Ovary (tissue), 9 donors: Measurements from ENCODE around the gene ASB15. TPM values are rescaled to one million over a fixed set of nuclear protein-coding genes. Genes with fewer than 3 reads are reported as not detected.
A peak's percentile ranks its signal among the peaks of the same experiment; 100 is the strongest.

Experiments used
- DNase-seq, 5 donors: peaks; one replicate each; pipeline ENCODE4 v3.0.0-alpha.2; 2019 to 2020
- H3K27ac ChIP-seq, 2 donors: fragments of 200-600 bp; one replicate each; pipeline versions ENCODE4 v1.5.1 to v1.8.0; 2019 to 2022
- H3K27me3 ChIP-seq: fragments of 200-600 bp; one replicate; pipeline ENCODE4 v1.8.0; 2022
- H3K36me3 ChIP-seq: fragments of 200-600 bp; sonication (generic); one replicate; pipeline ENCODE4 v1.5.1; 2019
- H3K4me1 ChIP-seq: one replicate; pipeline ENCODE4 v1.8.1; 2013; ENCODE audit warnings: mild to moderate bottlenecking, moderate library complexity; ENCODE audit not compliant: insufficient read depth
- H3K4me3 ChIP-seq: fragments of 200-600 bp; sonication (generic); one replicate; pipeline ENCODE4 v1.5.1; 2017
- H3K9me3 ChIP-seq, 2 donors: fragments of 200-600 bp in 1 of 2; sonication (generic) in 1 of 2; one replicate each; pipeline versions ENCODE4 v1.5.1 to v1.8.1; 2013 to 2019; ENCODE audit warnings: mild to moderate bottlenecking in 1 of 2, moderate library complexity in 1 of 2
- EP300 ChIP-seq: sonication (generic); formaldehyde crosslinking; IDR thresholded peaks from one replicate; pipeline ENCODE4 v1.6.1; 2017; ENCODE audit warnings: antibody characterized with exemption
- POLR2A ChIP-seq: fragments of 450-650 bp; IDR thresholded peaks from one replicate; pipeline ENCODE4 v1.6.1; 2017; ENCODE audit warnings: antibody characterized with exemption, mild to moderate bottlenecking, moderate library complexity
- WGBS, 3 donors: extraction: QIAGEN DNeasy Blood & Tissue Kit in 1 of 3; methylation state at CpG; one replicate each; pipeline versions ENCODE4 v1.1.5 to v1.1.7; 2013 to 2017; 5-methylcytosine and 5-hydroxymethylcytosine counted together
- intact Hi-C, 4 donors: fragments of 100-400 bp; cut with DNase I; formaldehyde crosslinking; loops; one replicate each; pipeline versions ENCODE4 v1.11.0 to v1.15.1; 2022 to 2023
- polyA plus RNA-seq, 2 donors: library from polyadenylated mRNA; stranded (reverse); fragments of 200-250 nt in 1 of 2; fragments of 350-450 nt in 1 of 2; fragmentation: Illumina TruSeq in 1 of 2; extraction: RNeasy Lipid Tissue Mini Kit (QIAGEN cat#74804) in 1 of 2; gene quantifications; one replicate each; pipeline ENCODE4 v1.2.3, GENCODE V29; 2013 to 2014
- total RNA-seq, 7 donors: library from RNA; depleted of rRNA in 2 of 7; stranded (reverse); fragments of >200 nt in 2 of 7; fragmentation: NEBNext Ultra II Directional in 3 of 7; extraction: Animal tissue kit (Norgen Biotek cat#: 25700) in 3 of 7; gene quantifications; one replicate each; pipeline versions ENCODE4 v1.1.0 to v1.2.4, GENCODE V29; 2016 to 2023
- TF ChIP-seq, protein P1 (sequence below), 3 donors: fragments of 450-650 bp in 2 of 3; fragments of 200-600 bp in 1 of 3; IDR thresholded peaks; one replicate each; pipeline versions ENCODE4 v1.5.1 to v1.8.0; 2016 to 2022; ENCODE audit warnings: antibody characterized with exemption in 3 of 3, mild to moderate bottlenecking in 1 of 3
- donor health status: DM: no; HTN: no; CAD: no; lungs with moderate emphysema.
- donor health status: DM: no; HTN: no; CAD: no.
- donor health status: Bipolar disorder and iron deficiency.
- donor health status: DM: yes; HTN: yes; CAD: no.
- donor health status: DM: no; HTN: no; CAD: no.
- donor health status: DM: yes; HTN: yes; CAD: no.

The ASB15 gene
- total and polyA plus RNA-seq, 9 donors: not detected

DNA sequence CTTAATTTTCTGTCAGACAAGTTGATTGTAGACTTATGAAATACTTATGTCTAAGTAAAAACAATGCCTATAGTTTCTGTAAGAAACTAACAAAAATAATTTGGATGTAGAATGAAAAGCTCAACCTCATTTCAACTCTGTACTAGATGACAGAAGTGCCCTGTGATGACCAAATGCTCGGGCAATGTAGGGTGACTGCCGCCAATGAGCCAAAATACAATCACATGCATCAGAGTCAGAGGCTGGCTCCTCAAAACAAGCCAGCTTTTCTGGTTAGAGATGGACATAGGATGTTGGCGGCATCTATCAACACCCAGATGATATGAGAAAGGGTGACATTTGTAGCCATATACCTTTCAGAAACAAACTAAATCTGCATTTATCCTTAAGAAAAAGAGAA, 78.0 kb downstream of the ASB15 start:
- TF ChIP-seq POLR2A (no peak), EP300 (no peak)
- TF ChIP-seq, protein P1, sequence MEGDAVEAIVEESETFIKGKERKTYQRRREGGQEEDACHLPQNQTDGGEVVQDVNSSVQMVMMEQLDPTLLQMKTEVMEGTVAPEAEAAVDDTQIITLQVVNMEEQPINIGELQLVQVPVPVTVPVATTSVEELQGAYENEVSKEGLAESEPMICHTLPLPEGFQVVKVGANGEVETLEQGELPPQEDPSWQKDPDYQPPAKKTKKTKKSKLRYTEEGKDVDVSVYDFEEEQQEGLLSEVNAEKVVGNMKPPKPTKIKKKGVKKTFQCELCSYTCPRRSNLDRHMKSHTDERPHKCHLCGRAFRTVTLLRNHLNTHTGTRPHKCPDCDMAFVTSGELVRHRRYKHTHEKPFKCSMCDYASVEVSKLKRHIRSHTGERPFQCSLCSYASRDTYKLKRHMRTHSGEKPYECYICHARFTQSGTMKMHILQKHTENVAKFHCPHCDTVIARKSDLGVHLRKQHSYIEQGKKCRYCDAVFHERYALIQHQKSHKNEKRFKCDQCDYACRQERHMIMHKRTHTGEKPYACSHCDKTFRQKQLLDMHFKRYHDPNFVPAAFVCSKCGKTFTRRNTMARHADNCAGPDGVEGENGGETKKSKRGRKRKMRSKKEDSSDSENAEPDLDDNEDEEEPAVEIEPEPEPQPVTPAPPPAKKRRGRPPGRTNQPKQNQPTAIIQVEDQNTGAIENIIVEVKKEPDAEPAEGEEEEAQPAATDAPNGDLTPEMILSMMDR (IDR thresholded peaks at IDR 0.05): no peak
- Histone ChIP-seq H3K9me3 (no peaks in the 10 kb centered on the region), H3K36me3 (no peaks in the 10 kb centered on the region), H3K27ac (no peak overlapping the region), H3K4me1 (no peaks in the 10 kb centered on the region), H3K27me3 (no peaks in the 10 kb centered on the region), H3K4me3 (no peak overlapping the region)
- DNase-seq: no peak
- 95 to 96% (median 96%) methylated on average over 3 of the region's 3 CpGs for WGBS, 3 donors
- intact Hi-C loops: loop anchor here in 2 of 4 donors (10.0 kb wide), 1 partner anchor 185 kb away; no protein-coding TSS in a partner anchor

DNA sequence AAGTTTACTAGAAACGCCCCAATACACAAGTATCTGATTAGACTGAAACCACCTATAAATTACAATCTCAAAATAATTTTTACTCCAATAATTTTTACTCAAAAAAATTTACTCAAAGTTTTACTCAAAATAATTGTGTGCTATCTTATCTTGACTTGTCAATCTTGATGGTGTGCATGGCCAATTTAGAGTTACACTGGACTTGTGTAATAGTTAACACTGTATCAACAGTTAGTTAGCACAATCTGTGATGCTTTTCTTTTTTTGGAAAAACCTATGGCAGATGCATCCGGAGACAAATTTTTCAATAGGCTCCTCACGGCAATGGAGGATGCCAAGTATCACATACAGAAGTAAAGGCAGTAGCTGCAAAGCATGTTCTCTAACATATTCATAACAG, 79.0 kb downstream of the ASB15 start:
- H3K9me3 ChIP-seq: no peaks in the 10 kb centered on the region
- H3K27me3 ChIP-seq: no peaks in the 10 kb centered on the region
- TF ChIP-seq EP300 (no peak), POLR2A (no peak)
- TF ChIP-seq, protein P1 (IDR thresholded peaks at IDR 0.05): no peak
- no peaks in the 10 kb centered on the region for H3K36me3 ChIP-seq
- intact Hi-C loops: loop anchor here in 2 of 4 donors (10.0 kb wide), 1 partner anchor 184 kb away; no protein-coding TSS in a partner anchor
- WGBS, 3 donors: 90 to 94% (median 91%) methylated on average over 3 of the region's 3 CpGs
- no peaks in the 10 kb centered on the region for H3K4me1 ChIP-seq
- no peak overlapping the region for H3K27ac ChIP-seq
- no peak for DNase-seq
- no peak overlapping the region for H3K4me3 ChIP-seq

DNA sequence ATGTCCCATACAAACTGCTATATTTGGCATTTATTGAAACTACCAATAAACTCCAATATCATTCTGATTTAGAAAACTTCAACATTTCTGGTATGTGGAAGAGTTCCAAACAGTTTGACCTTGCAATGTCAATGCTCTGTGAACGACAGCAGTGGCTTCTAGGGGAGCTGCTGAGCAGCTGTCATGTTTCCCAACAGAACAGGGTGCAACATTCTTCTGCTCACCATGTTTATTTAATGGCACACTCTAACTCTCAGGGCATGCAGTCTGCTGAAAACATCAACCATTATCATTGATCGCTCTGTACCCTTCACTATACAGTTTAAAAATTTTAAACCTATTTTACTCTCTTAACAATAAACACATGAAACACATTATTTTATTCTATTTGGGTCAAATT, 79.9 kb downstream of the ASB15 start:
- intact Hi-C loops: loop anchor here in 2 of 4 donors (10.0 kb wide), 1 partner anchor 183 kb away; no protein-coding TSS in a partner anchor
- Histone ChIP-seq H3K4me1 (no peaks in the 10 kb centered on the region), H3K27ac (no peak overlapping the region), H3K9me3 (no peaks in the 10 kb centered on the region), H3K4me3 (no peak overlapping the region), H3K27me3 (no peaks in the 10 kb centered on the region), H3K36me3 (no peaks in the 10 kb centered on the region)
- 45 to 51% (median 47%) methylated on average over 2 of the region's 2 CpGs for WGBS, 3 donors
- no peak for DNase-seq
- TF ChIP-seq, protein P1 (IDR thresholded peaks at IDR 0.05): no peak
- TF ChIP-seq EP300: no peak
- no peak for TF ChIP-seq POLR2A

DNA sequence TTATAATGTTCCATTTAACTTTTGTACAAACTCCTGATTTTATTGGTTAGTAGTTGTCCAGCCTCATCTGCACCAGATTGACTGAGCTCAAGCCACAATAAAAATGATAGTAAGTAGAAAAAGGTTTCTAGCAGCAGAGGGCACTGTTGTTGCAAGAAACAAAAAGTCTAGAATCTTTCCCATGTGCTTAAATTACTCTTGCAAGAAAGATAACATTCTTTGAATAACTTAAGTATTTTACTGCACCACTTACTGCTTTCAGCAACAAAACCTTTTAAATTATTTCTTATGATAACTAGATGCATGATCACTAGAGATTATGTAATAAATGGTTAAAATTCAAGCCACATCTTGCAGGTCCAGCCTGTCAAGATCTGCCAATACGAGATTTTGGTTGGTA, 81.1 kb downstream of the ASB15 start:
- 74 to 84% (median 81%) methylated on average over 1 of the region's 1 CpG for WGBS, 3 donors
- intact Hi-C loops: loop anchor here in 2 of 4 donors (10.0 kb wide), 1 partner anchor 182 kb away; no protein-coding TSS in a partner anchor
- Histone ChIP-seq H3K4me1 (no peaks in the 10 kb centered on the region), H3K4me3 (no peak overlapping the region), H3K9me3 (no peaks in the 10 kb centered on the region), H3K27me3 (no peaks in the 10 kb centered on the region), H3K27ac (no peak overlapping the region), H3K36me3 (no peaks in the 10 kb centered on the region)
- TF ChIP-seq, protein P1 (IDR thresholded peaks at IDR 0.05): peak in 2 of 3 donors; percentile 32 to 39
- no peak for TF ChIP-seq POLR2A
- no peak for DNase-seq
